GM21737 (cell line): Measurements from ENCODE around the gene STS.
A peak's percentile ranks its signal among the peaks of the same experiment; 100 is the strongest.

ENCODE experiments used
- ATAC-seq: cut with Tn5 transposase; IDR thresholded peaks from one replicate; pipeline ENCODE4 v1.9.1; 2021; ENCODE audit warnings: mild to moderate bottlenecking, moderate library complexity; ENCODE audit not compliant: unreplicated experiment

Gene STS

DNA sequence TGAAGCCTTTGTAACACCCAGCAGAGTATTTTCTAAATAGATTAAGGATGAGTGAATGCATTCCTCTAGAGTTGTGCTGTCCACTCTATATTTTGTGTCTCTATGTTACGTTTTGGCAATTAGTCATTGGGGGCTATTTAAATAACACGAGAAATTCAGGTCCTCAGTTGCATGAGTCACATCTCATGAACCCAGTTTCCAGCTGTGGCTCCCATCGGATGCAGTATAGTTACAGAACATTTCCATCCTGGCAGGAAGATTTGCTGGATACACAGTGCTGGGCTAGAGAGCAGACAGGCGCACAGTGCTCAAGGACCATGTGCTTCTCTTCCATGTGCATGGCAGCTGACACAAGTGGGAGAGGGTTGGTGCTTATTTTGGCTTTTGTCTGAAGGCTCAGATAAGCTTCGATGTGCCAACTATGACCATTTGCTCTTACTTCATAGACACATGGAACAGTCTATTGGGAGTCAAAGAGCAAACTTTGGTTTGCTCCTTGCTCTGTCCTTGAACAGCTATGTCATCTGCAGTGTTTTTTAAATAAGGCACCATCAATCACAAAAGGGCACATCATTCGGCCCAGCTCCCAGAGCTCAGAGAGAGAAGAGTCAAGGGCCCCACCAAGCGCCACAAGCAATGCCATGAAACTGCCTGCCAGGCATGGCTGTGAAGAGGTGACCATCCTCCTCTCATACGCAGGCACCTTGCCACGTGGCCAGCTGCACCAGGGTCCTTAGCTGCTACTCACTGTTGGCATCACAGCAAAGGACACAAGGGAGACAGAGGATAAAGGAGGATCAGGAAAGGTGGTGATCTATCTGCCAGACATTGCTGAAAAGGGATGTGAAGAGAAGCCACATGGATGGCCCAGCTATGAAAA lies 8.1 kb upstream of the STS start:
- no peak for ATAC-seq

GRCh38 chrX:7143076-7143475 lies 4.4 kb upstream of the STS start:
- no peak for ATAC-seq

- no peak for ATAC-seq
These were observed 3.5 kb upstream of the STS start for GRCh38 chrX:7143941-7144525.

- no peak for ATAC-seq
These were observed 2.1 kb upstream of the STS start for GRCh38 chrX:7145454-7145853.

DNA sequence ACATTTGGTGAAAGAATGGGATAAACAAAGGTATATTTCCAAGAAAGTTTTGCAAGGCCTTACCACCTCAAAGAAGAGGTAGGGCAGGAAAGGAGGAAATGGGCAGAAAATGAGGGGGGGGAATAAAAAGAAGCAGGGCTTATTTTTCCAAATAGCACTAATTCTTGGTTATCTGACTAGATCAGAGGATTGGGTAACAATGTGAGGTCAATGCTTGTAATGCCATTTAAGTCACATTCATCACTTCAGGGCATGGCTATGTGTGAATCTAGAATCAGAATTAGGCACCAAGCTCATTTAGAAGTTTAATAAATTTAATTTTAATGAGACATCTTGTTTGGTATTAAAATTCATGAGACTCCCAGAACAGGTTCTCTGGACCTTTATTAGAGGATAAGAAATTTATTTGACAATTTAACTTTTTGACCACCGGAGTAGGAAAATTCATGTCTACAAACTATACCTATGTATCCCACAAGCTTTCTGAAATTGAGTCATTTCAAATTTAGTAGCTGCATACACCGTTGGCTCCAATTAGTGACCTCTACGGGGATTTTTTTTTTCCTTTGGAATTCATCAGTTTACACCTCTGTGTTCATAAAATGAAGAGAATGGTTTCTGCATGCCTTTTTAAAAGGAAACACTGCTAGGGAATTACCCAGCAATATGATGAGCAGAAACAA lies 1.4 kb upstream of the STS start:
- ATAC-seq, result no peak

DNA sequence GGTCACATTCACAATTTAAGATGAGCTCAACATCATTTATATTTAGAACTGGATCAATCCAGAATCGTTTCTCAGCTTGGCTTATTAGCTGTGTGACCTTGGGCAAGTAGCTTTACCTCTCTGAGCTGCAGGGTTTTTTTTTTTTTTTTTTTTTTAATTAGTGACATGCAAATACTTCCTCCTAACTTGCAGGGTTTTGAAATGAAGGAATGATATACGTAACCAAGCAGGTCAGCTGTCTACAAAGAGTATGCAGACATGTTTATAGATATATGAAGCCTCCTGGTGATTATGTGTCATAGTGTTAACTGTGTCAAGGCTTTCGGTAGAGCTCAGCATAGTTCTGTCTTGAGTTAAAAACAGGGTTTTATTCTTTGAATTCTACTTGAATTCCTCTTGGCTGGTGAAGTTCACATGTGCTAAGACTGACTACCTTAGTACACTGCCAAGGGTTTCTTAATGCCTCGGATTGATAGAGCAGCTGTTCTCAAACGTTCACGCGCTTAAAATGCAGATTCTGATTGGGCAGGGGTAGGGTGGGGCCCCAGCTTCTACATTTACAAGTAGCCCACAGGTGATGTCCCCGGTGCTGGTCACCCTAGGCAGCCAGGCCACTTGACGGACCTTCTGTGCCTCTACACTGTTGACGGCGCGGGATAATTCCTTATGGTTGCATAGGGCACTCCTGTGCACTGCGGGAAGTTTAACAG lies 654 bp upstream of the STS start:
- ATAC-seq, result peak; percentile 16

DNA sequence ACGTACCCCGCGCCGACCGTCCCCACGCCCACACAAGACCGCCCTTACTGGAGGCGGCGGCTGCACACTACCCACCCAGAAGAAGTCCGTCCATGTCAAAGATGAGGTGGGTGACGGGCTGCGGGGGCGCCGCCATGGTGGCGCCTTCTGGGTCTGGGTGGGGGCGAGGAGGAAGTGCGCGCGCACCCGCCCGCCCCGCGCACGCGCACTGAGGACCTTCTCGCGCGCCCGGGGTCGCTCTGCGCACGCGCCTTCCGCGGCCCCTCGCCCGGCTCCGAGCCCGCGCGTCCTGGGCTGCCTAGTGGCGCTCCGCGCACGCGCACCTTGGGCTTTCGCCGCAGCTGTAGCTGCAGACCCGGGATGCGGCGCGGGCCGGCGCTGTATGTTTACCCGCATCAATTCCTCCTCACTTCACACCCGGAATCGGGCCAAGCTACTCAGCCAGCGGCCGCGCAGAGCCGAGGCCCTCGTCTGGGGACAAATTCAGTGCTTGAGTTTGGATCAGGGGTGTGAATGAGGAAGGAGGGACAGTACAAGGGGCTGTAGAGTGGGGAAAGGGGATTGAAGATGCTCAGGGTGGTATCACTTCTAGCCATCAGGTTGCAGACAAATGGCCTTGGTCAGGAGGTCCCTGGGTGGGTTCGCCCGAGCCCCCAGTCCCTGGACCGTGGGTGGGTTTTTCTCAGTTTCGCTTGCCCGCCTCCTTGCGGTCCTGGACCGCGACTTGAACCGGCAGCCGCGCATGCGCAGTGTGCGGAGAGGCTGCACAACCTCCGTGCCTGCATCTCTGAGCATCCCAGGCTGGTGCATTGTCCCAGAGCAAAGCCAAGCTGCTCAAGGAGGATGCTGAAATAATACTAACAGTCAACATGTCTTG lies 704 bp downstream of the STS start, which contains the start of gene PUDP:
Gene PUDP (minus strand): TSS at position 176 of the 877 bp plus-strand sequence. CDS start 40 bp downstream, at position 136.
- peak; percentile 81 for ATAC-seq

- ATAC-seq, result no peak
These were observed 1.9 kb downstream of the STS start for GRCh38 chrX:7149411-7149810.

DNA sequence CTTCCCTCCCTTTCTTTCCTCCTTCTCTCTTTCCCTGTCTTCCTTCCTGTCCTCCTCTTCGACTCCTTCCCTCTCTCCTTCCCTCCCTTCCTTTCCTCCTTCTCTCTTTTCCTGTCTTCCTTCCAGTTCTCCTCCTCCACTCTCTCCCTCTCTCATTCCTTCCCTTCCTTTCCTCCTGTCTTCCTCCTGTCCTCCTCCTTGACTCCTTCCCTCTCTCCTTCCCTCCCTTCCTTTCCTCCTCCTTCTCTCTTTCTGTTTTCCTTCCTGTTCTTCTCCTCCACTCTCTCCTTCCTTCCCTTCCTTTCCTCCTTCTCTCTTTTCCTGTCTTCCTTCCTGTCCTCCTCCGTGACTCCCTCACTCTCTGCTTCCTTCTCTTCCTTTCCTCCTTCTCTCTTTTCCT lies 5.7 kb downstream of the STS start:
- no peak for ATAC-seq

DNA sequence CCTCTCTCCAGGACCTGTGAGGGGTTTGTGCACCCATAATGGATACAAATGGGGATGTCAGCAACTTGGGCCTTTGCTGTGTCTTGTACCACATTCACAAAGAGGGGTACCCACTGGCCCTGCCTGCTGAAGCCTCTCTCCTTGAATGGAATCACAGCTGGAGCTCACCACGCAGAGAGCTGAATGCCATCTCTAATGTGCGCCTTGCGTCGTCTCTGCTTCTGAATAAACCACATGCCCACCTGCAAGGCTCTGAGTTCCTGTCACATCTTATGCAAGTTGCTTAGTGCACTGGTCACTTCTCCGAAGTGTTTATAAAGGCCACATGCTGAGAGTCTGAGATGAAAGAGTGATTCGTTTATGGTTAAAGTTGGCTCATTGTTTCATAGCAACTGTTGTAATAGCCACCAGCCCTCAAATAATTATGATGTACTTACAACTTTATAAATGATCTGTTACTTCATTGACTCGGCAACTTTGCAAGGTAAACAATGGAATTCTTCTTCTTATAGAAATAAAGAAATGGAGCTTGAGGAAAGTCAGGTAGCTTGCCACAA lies 6.6 kb downstream of the STS start:
- ATAC-seq, result no peak

- no peak for ATAC-seq
These were observed 7.7 kb downstream of the STS start for GRCh38 chrX:7155163-7155562.

DNA sequence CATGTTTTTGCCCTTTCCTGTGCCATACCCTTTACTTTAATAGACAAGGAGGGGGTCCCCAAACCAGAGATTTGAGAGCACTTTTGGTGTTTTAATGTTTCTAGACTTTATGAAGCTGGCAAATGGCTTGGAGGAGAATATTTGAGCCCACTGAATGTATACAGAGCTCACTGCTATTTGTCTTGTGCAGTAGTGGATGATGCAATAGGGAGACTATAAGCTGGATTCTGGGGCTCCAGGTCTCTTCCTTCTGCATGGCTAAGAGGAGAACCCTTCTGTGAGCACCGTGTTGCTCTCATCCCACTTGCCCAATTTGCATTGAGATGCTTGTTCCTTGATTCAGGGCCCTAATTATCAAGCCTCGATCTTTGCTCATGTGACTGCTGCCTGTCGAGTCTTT lies 9.4 kb downstream of the STS start:
- no peak for ATAC-seq

GRCh38 chrX:7158468-7158990 lies 11.0 kb downstream of the STS start:
- ATAC-seq, result no peak

DNA sequence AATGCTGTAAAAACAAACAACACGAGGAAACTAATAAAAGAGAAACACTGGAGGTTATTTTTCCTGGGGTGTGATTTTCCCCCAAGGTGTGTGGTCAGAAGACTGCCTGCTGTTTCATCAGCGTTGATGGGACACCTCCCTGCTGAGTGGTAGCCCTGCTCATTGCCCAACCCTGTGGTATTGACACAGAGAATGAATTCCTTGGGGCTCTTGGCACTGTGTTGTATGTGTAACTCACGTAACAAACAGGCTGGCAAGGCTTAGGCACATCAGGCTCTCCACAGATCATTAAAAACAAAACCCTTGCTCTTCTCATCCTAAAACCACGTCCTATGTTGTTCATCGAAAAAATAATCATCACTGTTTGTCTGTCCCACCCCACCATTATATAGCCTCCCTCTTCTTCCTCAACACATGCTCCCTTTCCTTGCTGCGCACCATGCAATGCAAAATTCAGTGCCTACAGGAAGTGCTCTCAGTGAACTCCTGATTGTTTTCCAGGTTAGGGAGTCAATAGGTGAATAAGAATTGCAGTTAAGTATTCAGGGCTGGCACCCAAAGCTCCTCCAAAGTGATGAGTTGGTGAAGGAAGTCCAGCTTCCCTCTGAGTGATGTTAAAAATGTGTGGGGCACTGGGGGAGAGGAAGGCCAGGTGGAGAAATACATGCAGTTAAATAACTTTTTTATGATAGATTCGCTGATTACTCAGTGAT lies 11.8 kb downstream of the STS start:
- no peak for ATAC-seq

DNA sequence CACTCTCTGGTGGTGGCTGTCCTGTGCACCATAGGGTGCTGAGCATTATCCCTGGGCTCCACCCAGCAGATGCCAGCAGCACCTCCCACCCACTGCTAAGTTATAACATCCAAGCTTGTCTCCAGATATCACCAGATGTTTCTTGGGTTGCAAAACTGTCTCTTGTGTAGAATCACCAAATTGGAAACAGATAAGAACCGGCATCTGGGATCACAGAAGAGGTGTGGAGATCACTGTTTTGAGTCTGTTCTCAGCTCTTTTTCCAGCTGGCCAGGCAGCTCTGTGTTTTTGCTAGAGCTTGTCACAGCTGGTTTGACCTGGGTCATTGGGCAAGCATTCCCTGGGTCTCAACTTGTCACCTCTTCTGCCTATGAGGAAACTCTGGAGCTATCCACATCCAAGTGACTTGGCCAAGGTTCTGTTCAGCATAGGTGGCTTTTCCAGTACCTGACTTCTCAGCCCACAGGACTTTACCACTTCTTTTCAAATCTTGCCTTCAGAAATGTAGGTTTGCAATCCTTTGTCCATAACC lies 15.7 kb downstream of the STS start:
- no peak for ATAC-seq

GRCh38 chrX:7164174-7164573 lies 16.7 kb downstream of the STS start:
- no peak for ATAC-seq

- no peak for ATAC-seq
These were observed 20.9 kb downstream of the STS start for GRCh38 chrX:7168371-7168770.

GRCh38 chrX:7169627-7170026 lies 22.1 kb downstream of the STS start:
- ATAC-seq, result no peak

- no peak for ATAC-seq
These were observed 23.4 kb downstream of the STS start for GRCh38 chrX:7170898-7171297.
